Endothelial cell of umbilical vein (primary cell): Measurements from ENCODE around the gene CNNM2. TPM values are rescaled to one million over a fixed set of nuclear protein-coding genes. Genes with fewer than 3 reads are reported as not detected.

Experiments
- BruUV-seq: library from RNA; stranded (reverse); fragments of 400-500 nt; replicated peaks from 2 replicates; lab custom pipeline; 2021; lab: Mats Ljungman, UMichigan
- CTCF ChIA-PET: fragments of 300-600, 350-600 bp; sonication (Branson Sonifier 250); formaldehyde crosslinking; loops from one replicate; lab custom pipeline; 2021; ENCODE audit warnings: antibody characterized with exemption, inconsistent platforms; lab: Charles Lee
- POLR2A ChIA-PET: fragments of 300-600, 350-600 bp; sonication (Branson Sonifier 250); formaldehyde crosslinking; loops from one replicate; lab custom pipeline; 2021; ENCODE audit warnings: antibody characterized with exemption, inconsistent platforms; lab: Charles Lee
- DNase-seq: peaks from one replicate; pipeline ENCODE4 v3.0.0-alpha.2; 2011; ENCODE audit warnings: low read depth, low spot score
- FAIRE-seq: peaks from 2 replicates; lab custom pipeline; 2011; peaks lifted over from hg19 to GRCh38; lab: Jason Lieb, UNC
- H2AFZ ChIP-seq: 2 replicates; pipeline ENCODE4 v1.6.0; 2012; ENCODE audit warnings: low read depth, low read length, control low read depth, inconsistent platforms
- H3K27ac ChIP-seq: 2 replicates; pipeline ENCODE4 v1.5.1; 2011; ENCODE audit warnings: low read depth, mild to moderate bottlenecking, control low read depth, low read length, moderate library complexity; ENCODE audit not compliant: insufficient read depth
- H3K27me3 ChIP-seq, 2 experiments: 2 replicates each; pipeline versions ENCODE4 v1.6.0 to v1.6.1; 2011; ENCODE audit warnings: low read length in 2 of 2, mixed read lengths in 1 of 2; ENCODE audit not compliant: control insufficient read depth in 2 of 2, insufficient read depth in 2 of 2
- H3K36me3 ChIP-seq, 2 experiments: 2 replicates in 1 of 2; 3 replicates in 1 of 2; pipeline ENCODE4 v1.5.1; 2011; ENCODE audit warnings: low read length in 2 of 2, mild to moderate bottlenecking in 1 of 2, moderate library complexity in 1 of 2; ENCODE audit not compliant: control insufficient read depth in 2 of 2, insufficient read depth in 2 of 2; ENCODE audit errors: extremely low read depth in 1 of 2
- H3K4me1 ChIP-seq: 3 replicates; pipeline ENCODE4 v1.5.1; 2011; ENCODE audit warnings: mild to moderate bottlenecking, low read length; ENCODE audit not compliant: control insufficient read depth, insufficient read depth; ENCODE audit errors: extremely low read depth
- H3K4me2 ChIP-seq: 2 replicates; pipeline ENCODE4 v1.6.1; 2011; ENCODE audit warnings: low read length, control low read depth, mixed read lengths; ENCODE audit not compliant: insufficient read depth
- H3K4me3 ChIP-seq, 3 experiments: fragments of 200-600 bp in 1 of 3; sonication (generic), shearing (Covaris generic) in 1 of 3; replicated peaks in 1 of 3; 2 replicates each; pipeline ENCODE4 v1.5.1; 2011 to 2016; ENCODE audit warnings: control low read depth in 3 of 3, low read length in 3 of 3, mild to moderate bottlenecking in 2 of 3, inconsistent platforms in 1 of 3, low read depth in 1 of 3, moderate library complexity in 1 of 3; ENCODE audit not compliant: insufficient read depth in 1 of 3
- H3K79me2 ChIP-seq: 2 replicates; pipeline ENCODE4 v1.6.0; 2012; ENCODE audit warnings: low read length, inconsistent platforms; ENCODE audit not compliant: control insufficient read depth, insufficient read depth
- H3K9ac ChIP-seq: replicated peaks from 2 replicates; pipeline ENCODE3; 2011; ENCODE audit warnings: low read length, control low read depth; ENCODE audit not compliant: insufficient read depth; ENCODE audit errors: extremely low read depth
- H3K9me1 ChIP-seq: replicated peaks from 3 replicates; pipeline ENCODE4 v1.6.0; 2011; ENCODE audit warnings: mild to moderate bottlenecking, low read length; ENCODE audit not compliant: control insufficient read depth, insufficient read depth; ENCODE audit errors: extremely low read depth
- H3K9me3 ChIP-seq: replicated peaks from 2 replicates; pipeline ENCODE4 v1.5.1; 2012; ENCODE audit warnings: low read length, inconsistent platforms; ENCODE audit not compliant: control insufficient read depth, insufficient read depth
- H4K20me1 ChIP-seq: replicated peaks from 2 replicates; pipeline ENCODE3; 2011; ENCODE audit warnings: mild to moderate bottlenecking, low read length; ENCODE audit not compliant: control insufficient read depth, insufficient read depth; ENCODE audit errors: extremely low read depth
- CTCF ChIP-seq, 2 donors: IDR thresholded peaks; 1 replicate in 1 of 2; 2 replicates in 1 of 2; pipeline ENCODE4 v1.5.1; 2011; ENCODE audit warnings: low read length in 2 of 2, mild to moderate bottlenecking in 2 of 2, moderate library complexity in 2 of 2, control low read depth in 1 of 2, inconsistent platforms in 1 of 2, low read depth in 1 of 2; ENCODE audit not compliant: insufficient read depth in 1 of 2; ENCODE audit errors: extremely low read depth in 1 of 2
- EZH2 ChIP-seq: IDR thresholded peaks from 2 replicates; pipeline ENCODE4 v1.6.1; 2012; ENCODE audit warnings: borderline replicate concordance, low read depth, mild to moderate bottlenecking, moderate library complexity, low read length, inconsistent platforms; ENCODE audit not compliant: severe bottlenecking
- FOS ChIP-seq: IDR thresholded peaks from 2 replicates; pipeline ENCODE4 v1.6.1; 2011; ENCODE audit warnings: mild to moderate bottlenecking, low read length, moderate library complexity, borderline replicate concordance; ENCODE audit not compliant: insufficient read depth
- GATA2 ChIP-seq: IDR thresholded peaks from 2 replicates; pipeline ENCODE4 v1.7.0; 2011; ENCODE audit warnings: low read depth, mild to moderate bottlenecking, moderate library complexity, mixed read lengths, low read length; ENCODE audit not compliant: insufficient read length, insufficient read depth
- JUN ChIP-seq: IDR thresholded peaks from 2 replicates; pipeline ENCODE4 v1.6.1; 2011; ENCODE audit warnings: borderline replicate concordance, low read depth; ENCODE audit not compliant: insufficient read length, insufficient read depth
- MAX ChIP-seq: IDR thresholded peaks from 2 replicates; pipeline ENCODE4 v1.6.1; 2011; ENCODE audit not compliant: insufficient read depth, insufficient read length
- MYC ChIP-seq: IDR thresholded peaks from one replicate; pipeline ENCODE4 v1.6.1; 2011; ENCODE audit warnings: mild to moderate bottlenecking, low read depth, low read length
- POLR2A ChIP-seq: IDR thresholded peaks from 2 replicates; pipeline ENCODE4 v1.6.1; 2012; ENCODE audit warnings: low read depth, mild to moderate bottlenecking, control low read depth, low read length
- POLR2AphosphoS5 ChIP-seq: IDR thresholded peaks from 2 replicates; pipeline ENCODE4 v1.6.1; 2012; ENCODE audit warnings: low read depth, mild to moderate bottlenecking, control low read depth, low read length, moderate library complexity; ENCODE audit not compliant: insufficient read depth
- dilution Hi-C: fragments of 300-500 bp; cut with MboI; formaldehyde crosslinking; loops from one replicate; pipeline ENCODE4 v1.15.0; 2019; ENCODE audit warnings: low sequenced_read_pairs; ENCODE audit not compliant: extremely low pct_ligation_motif_present
- intact Hi-C: fragments of 100-400 bp; cut with micrococcal nuclease; formaldehyde crosslinking; loops from one replicate; pipeline ENCODE4 v1.10.0; 2022
- polyA plus RNA-seq, 4 experiments: library from polyadenylated mRNA; depleted of rRNA in 3 of 4; stranded (reverse) in 3 of 4; unstranded in 1 of 4; fragments of >200 nt; gene quantifications; 2 replicates each; pipeline versions ENCODE4 v1.2.1 to v1.2.3, GENCODE V29; 2011 to 2012; ENCODE audit warnings: missing spikeins in 1 of 4
- total RNA-seq: library from RNA; stranded (reverse); gene quantifications from 2 replicates; pipeline ENCODE4 v1.2.3, GENCODE V29; 2021

The CNNM2 gene
- total and polyA plus RNA-seq, 2 donors (not counting 3 experiments of a cell fraction or from before 2014, with no cell fraction given), result 1.9 to 3.0 TPM

- Histone ChIP-seq H3K79me2 (no peaks in the 10 kb centered on the region), H3K9me1 (no peaks in the 10 kb centered on the region), H3K4me3 (no peak overlapping the region), H3K4me2 (no peak overlapping the region), H3K4me1 (no peaks in the 10 kb centered on the region), H3K27me3 (peaks cover 5 to 9% of the 10 kb centered on the region in 2 experiments), H2AFZ (no peak overlapping the region), H4K20me1 (no peaks in the 10 kb centered on the region), H3K27ac (no peak overlapping the region), H3K9ac (no peak overlapping the region), H3K9me3 (no peaks in the 10 kb centered on the region), H3K36me3 (no peaks in the 10 kb centered on the region)
- ChIA-PET POLR2A (no interaction called here), CTCF (no interaction called here)
- no TSS peak for BruUV-seq
- DNase-seq, result no peak
- no peak for FAIRE-seq
- TF ChIP-seq FOS, result no peak
- TF ChIP-seq MAX, result no peak
- no peak for TF ChIP-seq POLR2AphosphoS5
- no peak for TF ChIP-seq GATA2
- TF ChIP-seq POLR2A, result no peak
- TF ChIP-seq MYC, result no peak
- no peak for TF ChIP-seq EZH2
- TF ChIP-seq JUN, result no peak
- TF ChIP-seq CTCF (IDR thresholded peaks at IDR 0.05; ENCODE audit: extremely low read depth in 1 of 2, insufficient read depth in 1 of 2, low read depth in 1 of 2, low read length in 2 of 2), result no peak
- intact Hi-C loops, result no loop called here
- dilution Hi-C loops, result no loop called here
Observed at GRCh38 chr10:103019425-103019824, 101.3 kb downstream of the CNNM2 start.
